Measurements from ENCODE around the gene AQP4.

DNA sequence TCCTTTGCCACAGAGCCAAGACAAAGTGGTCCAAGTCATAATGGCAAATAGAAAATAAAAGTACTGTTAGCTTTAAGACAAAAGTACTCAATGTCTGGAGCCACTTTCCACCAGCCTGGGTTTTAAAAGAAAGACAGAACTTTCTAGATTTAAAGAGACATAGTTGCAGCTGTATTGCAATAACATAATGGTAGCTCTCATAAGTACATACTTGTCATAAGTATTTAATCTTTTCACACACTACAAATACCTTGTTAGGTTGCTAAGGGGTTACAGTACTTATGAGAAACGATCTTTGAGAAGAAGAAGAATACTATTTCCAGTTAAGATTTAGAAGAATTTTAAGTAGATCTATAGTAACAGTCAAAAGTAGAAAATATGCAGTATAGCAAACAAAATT lies 28.9 kb upstream of the AQP4 start:
- TF ChIP-seq NBN (IDR thresholded peaks at IDR 0.05): no peak
- TF ChIP-seq SP1 (IDR thresholded peaks at IDR 0.05; ENCODE audit: low read depth, low read length): no peak
- TF ChIP-seq HDAC6 (IDR thresholded peaks at IDR 0.05; ENCODE audit: unreplicated experiment): no peak
- TF ChIP-seq TCF12 (IDR thresholded peaks at IDR 0.05; ENCODE audit: low read depth, low read length): no peak
- no peak for TF ChIP-seq ZNF384 (IDR thresholded peaks at IDR 0.05; ENCODE audit: borderline replicate concordance, low read depth, low read length)
- TF ChIP-seq, protein P1, sequence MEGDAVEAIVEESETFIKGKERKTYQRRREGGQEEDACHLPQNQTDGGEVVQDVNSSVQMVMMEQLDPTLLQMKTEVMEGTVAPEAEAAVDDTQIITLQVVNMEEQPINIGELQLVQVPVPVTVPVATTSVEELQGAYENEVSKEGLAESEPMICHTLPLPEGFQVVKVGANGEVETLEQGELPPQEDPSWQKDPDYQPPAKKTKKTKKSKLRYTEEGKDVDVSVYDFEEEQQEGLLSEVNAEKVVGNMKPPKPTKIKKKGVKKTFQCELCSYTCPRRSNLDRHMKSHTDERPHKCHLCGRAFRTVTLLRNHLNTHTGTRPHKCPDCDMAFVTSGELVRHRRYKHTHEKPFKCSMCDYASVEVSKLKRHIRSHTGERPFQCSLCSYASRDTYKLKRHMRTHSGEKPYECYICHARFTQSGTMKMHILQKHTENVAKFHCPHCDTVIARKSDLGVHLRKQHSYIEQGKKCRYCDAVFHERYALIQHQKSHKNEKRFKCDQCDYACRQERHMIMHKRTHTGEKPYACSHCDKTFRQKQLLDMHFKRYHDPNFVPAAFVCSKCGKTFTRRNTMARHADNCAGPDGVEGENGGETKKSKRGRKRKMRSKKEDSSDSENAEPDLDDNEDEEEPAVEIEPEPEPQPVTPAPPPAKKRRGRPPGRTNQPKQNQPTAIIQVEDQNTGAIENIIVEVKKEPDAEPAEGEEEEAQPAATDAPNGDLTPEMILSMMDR (IDR thresholded peaks at IDR 0.05 in 2 of 3, conservative IDR thresholded peaks at IDR 0.05 in 1 of 3; ENCODE audit: control insufficient read depth in 2 of 3, extremely low read depth in 1 of 3, insufficient read depth in 1 of 3, low read depth in 3 of 3, low read length in 3 of 3): no peak
- no peak for TF ChIP-seq RELA (IDR thresholded peaks at IDR 0.05; ENCODE audit: borderline replicate concordance, partially characterized antibody)
- TF ChIP-seq ATF7 (IDR thresholded peaks at IDR 0.05; ENCODE audit: low read depth): no peak

Measured in GM12878 (cell line).